ENCODE measurements around the gene ATF7.

The ATF7 gene

DNA sequence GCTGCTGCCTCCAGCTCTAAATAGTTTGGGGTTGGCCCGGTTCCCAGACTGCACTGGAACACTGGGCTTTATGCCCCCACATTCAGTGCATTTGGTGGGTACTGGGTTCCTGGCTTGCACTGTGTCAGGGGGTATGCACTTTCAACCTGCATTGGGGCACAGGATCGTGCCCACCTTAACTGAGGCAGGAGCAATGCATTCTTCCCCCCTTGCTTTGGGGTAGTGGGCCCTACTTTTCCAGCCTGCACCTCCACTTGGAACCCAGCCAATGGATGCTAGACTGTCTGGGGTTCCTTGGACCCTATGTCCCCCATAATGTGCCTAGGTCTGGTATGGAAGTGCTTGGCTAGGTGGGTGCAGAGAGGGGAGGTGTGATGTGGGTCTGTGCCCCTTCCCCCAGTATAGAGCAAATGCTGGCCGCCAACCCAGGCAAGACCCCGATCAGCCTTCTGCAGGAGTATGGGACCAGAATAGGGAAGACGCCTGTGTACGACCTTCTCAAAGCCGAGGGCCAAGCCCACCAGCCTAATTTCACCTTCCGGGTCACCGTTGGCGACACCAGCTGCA is 124.5 kb downstream of the ATF7 start:
- TF ChIP-seq, protein P1, sequence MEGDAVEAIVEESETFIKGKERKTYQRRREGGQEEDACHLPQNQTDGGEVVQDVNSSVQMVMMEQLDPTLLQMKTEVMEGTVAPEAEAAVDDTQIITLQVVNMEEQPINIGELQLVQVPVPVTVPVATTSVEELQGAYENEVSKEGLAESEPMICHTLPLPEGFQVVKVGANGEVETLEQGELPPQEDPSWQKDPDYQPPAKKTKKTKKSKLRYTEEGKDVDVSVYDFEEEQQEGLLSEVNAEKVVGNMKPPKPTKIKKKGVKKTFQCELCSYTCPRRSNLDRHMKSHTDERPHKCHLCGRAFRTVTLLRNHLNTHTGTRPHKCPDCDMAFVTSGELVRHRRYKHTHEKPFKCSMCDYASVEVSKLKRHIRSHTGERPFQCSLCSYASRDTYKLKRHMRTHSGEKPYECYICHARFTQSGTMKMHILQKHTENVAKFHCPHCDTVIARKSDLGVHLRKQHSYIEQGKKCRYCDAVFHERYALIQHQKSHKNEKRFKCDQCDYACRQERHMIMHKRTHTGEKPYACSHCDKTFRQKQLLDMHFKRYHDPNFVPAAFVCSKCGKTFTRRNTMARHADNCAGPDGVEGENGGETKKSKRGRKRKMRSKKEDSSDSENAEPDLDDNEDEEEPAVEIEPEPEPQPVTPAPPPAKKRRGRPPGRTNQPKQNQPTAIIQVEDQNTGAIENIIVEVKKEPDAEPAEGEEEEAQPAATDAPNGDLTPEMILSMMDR (IDR thresholded peaks at IDR 0.05; ENCODE audit: low read depth, low read length, missing control alignments) = no peak
- DNase-seq (ENCODE audit: extremely low read depth, low read depth) = no peak
- H3K4me3 ChIP-seq (replicated peaks; ENCODE audit: low read depth, low read length) = peak overlapping the region; percentile 64

DNA sequence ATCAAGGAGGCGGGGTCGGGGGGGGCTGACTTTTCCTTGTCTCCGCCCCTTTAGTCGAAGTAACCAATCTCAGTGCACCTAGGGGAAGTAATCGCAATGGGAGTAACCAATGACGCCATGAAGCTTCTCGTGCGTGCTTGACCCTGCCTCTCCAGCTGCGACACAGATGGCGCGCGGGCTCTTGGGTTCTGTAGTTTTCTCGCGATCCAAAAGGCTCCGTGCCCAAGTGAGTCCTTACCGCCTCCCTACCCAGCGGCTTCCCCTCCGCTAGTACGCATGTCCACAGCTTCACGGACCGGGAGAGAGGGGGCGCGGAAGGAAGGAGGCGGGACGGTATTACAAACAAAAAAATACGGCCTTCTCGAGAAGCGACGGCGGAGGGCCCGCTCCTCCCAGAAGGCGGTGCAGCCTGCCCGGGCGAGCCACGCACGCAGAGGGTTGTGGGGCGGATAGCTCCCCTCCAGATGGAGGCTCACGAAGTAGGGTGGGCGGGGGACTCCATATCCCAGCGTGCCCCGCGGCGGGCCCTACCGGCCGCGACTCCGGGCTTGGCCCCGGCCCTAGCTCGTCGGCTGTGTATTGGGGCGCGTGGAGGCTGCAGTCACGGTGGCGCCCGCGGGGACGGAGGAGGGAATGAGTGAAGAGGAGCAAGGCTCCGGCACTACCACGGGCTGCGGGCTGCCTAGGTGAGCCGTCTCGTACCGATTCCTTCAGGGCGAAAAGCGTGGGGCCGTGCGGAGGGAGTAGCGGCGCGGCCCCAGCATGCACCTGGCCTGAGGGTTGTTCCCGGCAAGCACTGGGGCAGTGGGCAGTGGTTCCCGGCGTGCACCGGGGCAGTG is 125.2 kb downstream of the ATF7 start, which contains the start of gene TARBP2:
Gene TARBP2 (plus strand): TSS at position 508 of the 839 bp plus-strand sequence. CDS start 126 bp downstream, at position 634.
- H3K4me3 ChIP-seq (replicated peaks; ENCODE audit: low read depth, low read length) = peak within 1 kb of the TSS; percentile 64
- DNase-seq (ENCODE audit: extremely low read depth, low read depth) = peak; percentile 99
- TF ChIP-seq, protein P1 (IDR thresholded peaks at IDR 0.05; ENCODE audit: low read depth, low read length, missing control alignments) = no peak

DNA sequence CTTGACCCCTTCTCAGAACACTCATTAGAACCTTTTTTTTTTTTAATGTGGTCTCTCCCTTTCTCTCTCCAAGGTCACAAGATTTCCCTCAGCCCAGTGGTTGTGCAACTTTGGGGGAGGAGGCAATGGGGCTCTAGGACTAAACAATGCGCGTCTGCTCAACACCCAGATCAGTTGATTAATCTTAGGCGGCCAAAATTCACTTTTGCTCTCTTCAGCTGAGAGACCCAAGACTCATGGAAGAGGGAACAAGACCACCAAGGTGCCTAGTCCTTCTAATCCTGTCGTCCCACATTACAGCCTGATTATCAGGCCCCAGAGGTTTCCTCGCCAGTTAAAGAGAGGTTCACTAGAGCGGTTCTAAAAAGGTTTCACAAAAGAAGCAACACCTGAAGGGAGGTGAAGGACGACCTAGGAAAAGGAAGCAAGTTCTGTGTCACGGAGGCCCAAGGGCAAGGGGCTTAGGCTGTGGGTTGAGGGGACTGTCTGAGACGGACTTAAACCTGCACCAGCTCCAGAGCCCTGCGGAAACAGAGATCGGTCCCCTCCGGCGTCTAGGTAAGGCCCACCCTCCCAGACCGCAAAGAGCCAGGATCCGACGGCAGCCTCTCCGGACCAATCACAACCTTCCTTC is 125.9 kb downstream of the ATF7 start:
- DNase-seq (ENCODE audit: extremely low read depth, low read depth) = no peak
- TF ChIP-seq, protein P1 (IDR thresholded peaks at IDR 0.05; ENCODE audit: low read depth, low read length, missing control alignments) = no peak
- peak overlapping the region; percentile 64 for H3K4me3 ChIP-seq (replicated peaks; ENCODE audit: low read depth, low read length)

DNA sequence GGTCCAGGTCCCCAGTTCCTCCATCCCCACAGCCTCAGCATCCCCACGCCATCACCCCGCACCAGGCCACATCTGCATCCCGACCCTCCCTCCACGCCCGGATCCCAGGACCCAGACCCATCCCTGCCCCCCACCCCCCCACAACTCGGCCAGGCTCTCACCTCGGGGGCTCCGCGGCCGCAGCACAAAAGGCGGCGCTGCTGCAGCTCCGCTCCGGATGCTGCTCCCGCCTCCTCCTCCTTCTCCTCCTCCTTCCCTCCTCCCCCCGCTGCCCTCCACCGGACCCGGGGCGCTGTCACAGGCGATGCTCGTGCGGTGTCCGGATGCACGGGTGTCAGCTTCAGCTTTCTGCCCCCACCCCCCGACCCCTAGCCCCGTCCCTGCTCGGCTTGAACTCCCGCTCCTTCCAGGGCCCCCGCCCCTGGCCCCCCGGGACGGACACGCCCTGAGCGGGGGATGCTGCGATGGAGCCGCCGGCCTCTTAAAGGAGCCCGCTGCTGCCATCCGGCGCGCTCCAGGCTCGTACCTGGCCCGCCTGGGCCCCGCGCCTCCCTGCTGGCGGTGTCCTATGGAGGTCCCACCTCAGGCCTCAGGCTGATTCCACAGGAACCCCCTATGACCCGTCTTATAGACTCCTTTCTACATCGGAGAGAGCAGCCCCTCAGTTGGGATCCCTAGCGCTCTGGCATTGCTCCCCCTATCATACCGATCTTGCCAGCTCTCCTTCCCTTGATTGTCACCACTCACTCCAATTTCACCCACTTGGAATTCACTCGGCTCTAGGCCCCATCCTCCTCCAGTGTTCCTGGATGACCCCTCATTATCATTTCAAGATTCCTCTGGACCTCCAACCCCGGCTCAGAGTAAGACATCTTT is 126.7 kb downstream of the ATF7 start, which contains the start of gene MAP3K12:
Gene MAP3K12 (minus strand): TSS at position 193 of the 876 bp plus-strand sequence. CDS start 12,067 bp downstream, outside the sequence.
- peak within 1 kb of the TSS; percentile 64 for H3K4me3 ChIP-seq (replicated peaks; ENCODE audit: low read depth, low read length)
- no peak for DNase-seq (ENCODE audit: extremely low read depth, low read depth)
- TF ChIP-seq, protein P1 (IDR thresholded peaks at IDR 0.05; ENCODE audit: low read depth, low read length, missing control alignments) = no peak

DNA sequence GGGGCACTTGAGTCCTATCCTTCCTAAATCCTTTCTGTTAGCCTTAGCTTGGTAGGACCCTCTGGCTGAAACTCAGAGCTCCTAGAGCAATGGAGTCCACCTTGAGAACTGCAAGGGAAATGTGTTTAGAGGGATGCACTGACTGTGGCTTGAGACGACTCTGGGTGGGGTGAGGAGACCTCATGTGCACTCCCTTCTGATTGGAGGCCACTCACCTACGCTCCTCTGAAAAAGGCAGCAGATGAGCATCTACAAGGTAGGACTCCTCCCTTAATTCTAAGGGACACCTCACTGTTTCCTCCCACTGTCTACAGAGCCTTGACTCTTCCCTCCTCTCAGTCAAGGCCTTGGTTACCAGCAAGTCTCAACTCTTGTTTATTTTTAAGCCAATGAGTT is 127.9 kb downstream of the ATF7 start:
- TF ChIP-seq, protein P1 (IDR thresholded peaks at IDR 0.05; ENCODE audit: low read depth, low read length, missing control alignments) = no peak
- peak overlapping the region; percentile 64 for H3K4me3 ChIP-seq (replicated peaks; ENCODE audit: low read depth, low read length)
- DNase-seq (ENCODE audit: extremely low read depth, low read depth) = no peak

DNA sequence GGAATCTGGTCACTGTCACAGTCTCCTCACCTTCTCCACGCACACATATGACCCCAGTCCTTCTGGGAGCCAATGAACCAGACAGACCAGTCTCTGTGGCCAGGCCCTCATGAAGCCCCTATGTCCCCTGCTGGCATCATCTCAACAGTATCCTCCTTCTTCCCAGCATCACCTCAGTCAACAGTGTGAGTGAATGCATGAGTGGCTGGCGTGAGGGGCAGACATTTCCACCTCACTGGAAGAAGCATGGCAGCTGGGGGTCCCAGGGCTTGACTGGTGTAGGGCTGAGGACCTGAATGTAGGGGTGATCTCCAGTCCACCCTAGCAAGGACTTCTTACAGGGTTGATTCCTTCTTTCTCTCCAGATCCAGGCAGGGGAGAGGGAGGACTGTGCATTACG is 128.7 kb downstream of the ATF7 start:
- H3K4me3 ChIP-seq (replicated peaks; ENCODE audit: low read depth, low read length) = no peak overlapping the region
- TF ChIP-seq, protein P1 (IDR thresholded peaks at IDR 0.05; ENCODE audit: low read depth, low read length, missing control alignments) = no peak
- DNase-seq (ENCODE audit: extremely low read depth, low read depth) = no peak

Data from HFF-Myc (cell line).